ENCODE results near the gene CPS1.

Gene CPS1

DNA sequence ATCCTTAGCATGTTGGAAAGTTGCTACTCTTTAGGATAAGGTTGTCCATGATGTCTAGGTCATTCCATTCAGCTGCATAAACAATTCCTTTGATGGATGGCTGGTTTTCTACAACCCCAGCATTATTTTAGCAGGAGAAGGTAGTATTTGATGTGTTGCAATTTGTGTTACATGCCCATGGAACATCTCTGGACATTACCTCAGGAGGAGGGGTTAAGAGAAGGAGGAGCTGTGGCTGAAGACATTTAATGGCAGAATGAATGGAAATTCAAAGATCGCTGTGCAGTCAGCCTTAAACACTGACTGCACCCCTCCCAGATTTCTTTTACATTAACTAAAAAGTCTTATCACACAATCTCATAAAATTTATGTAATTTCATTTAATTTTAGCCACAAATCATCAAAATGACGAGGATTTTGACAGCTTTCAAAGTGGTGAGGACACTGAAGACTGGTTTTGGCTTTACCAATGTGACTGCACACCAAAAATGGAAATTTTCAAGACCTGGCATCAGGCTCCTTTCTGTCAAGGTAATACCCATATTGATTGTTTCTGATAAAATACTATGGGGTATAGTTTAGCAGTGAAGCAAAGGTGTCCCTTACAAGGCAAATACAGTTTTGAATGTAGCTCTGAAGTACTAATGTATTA is at the start of gene CPS1:
Gene CPS1, plus strand, starts transcription at position 271 of the 652 bp plus-strand sequence. Its CDS starts 135 bp downstream, at position 406.
- no peak for DNase-seq

DNA sequence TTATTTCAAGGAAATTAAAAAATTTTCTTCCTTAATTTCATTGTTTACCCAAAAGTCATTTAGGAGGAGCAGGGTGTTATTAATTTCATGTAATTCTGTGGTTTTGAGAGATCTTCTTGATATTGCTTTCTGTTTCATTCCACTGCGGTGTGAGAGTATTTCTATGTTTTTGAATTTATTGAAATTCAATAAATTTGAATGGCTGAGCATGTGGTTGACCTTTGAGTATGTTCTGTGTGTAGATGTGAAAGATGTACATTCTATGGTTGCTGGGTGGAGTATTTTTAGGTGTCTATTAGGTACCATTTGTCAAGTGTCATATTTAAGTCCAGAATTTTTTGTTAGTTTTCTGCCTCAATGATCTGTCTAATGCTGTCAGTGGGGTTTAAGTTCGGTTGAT is 40.5 kb upstream of the CPS1 start:
- no peak for DNase-seq

DNA sequence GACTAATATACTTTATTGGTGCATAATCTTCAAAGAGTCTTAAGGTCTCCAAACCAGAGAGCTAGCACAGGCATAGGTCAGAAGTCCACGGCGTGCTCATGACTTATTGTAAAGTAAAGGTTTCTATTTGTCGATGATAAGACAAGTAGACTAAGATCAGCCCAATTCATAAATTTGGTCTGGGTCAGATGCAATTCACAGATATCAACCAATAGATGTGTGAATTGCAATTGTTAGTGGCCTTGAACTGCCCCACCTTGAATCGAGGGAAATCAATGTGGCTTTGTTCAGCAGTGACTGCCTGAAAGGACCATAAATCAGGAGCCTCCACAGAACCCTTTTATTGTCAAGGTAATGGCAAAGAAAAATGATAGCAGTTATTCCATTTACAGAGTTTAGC is 39.1 kb upstream of the CPS1 start:
- DNase-seq = no peak

DNA sequence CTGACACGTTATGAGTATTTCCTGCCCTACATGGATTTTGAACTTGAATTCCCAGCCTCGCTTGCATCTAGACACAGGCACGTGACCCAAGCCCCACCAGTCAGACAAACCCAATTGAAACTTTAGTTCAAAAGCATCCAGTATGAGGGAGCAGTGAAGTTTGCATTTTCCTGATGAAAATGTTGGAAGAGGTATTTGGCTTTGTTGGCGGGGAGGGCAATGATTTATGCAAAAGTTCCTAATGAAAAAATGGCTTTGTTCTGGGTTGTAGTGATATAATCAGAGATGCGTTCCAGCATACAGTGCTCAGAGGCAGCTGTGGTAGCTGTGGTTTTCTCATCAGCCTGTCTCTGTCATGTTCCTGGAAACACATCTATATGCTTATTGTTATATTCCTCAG is 36.8 kb upstream of the CPS1 start:
- no peak for DNase-seq

DNA sequence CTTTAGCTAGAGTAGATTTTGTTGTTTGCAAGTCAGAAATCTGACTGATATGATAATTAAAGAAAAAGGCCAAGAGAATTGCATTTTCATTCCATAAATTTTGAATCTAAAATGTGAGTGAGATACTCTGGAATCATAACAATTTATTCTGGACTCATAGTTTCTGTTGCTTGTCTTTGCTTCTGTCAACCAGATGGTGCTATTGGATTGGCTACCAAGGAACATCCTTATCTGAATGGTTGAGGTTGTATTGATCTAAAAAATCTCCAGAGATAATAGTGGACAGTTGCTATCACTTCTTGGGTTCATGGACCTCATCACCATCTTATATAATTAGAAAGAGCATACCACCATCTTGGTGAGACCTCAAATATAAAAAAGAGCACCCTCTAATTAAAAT is 34.0 kb upstream of the CPS1 start:
- no peak for DNase-seq

DNA sequence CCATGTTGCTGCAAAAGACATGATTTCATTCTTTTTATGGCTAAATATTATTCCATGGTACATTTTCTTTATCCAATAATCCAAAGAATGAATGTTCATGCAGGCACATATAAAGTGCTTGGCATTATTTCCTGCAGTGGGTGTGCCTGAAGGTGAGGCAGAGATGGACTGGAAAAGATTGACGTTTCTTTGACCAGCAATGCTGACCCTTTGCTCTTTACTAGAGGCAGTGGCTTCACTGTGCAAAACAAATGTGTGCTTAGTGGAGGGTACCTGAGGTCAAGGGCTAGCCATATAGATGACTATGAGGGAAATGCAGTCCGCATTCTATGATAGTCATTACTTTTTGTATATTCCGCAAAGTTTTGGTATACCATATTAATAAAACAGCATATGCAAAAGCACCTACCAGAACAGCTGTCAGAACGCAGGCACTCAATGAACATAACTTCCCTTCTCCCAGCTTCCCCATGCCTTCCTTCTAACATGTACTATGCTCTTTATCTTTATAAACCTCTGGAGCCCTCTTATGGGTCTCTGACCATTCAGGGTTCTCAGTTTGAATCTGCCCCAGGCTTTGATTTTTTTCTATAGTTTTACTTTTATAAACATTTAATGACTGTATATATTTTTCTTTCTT is 32.6 kb upstream of the CPS1 start:
- no peak for DNase-seq

DNA sequence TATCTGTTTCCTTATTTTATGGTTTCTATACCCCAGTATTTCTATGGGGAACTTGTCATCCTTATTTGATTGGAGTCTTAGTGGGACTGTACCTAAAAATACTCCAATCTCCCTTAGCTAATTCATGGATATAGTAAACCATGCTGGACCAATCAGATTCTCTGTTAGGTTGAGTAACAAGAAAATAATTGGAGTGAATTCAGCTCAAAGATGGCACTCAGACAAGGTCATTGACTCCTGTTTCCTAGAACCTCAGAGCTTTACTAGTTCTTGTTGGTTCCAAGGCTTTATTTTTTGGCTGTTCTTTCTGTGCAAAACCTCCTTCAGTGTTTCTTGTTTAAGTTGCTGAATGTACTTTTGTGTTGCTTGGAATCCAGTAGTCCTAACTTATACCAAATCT is 31.9 kb upstream of the CPS1 start:
- no peak for DNase-seq

DNA sequence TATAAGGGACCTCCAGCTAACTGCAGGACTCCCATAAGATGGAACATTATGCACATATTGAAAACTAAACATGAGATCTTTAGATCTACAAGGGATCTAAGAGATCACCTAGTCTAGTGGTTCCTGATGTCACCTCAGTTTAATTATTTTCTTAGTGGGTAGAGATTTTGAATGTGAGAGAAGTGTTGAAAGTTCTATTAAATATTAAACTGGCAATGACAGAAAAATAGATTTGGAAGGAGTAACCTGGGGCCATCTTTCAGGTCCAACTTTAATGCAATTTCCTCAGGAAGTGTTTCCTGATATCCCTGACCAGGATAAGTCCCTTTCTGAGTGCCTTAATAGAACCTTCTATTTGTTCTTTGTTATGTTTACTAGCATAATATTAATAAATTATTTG is 29.1 kb upstream of the CPS1 start:
- DNase-seq = no peak

DNA sequence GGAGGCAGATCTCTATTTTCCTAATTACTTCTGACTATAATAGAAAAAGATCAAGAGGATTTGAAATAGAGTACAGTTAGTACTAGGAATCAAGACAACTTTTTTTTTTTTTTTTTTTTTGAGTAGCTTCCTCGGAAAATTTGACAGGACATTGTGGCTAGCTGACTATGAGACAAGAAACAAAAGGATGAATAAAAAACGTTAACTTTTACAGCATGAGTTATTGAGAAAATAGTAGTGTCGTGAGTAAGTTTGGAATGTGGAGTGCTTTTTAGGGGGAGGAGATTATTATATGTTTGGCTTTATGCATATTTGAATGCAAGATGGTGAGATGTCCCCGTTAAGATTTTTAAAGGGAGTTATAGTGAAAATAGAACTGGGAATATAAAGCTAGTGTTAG is 27.7 kb upstream of the CPS1 start:
- DNase-seq = no peak

DNA sequence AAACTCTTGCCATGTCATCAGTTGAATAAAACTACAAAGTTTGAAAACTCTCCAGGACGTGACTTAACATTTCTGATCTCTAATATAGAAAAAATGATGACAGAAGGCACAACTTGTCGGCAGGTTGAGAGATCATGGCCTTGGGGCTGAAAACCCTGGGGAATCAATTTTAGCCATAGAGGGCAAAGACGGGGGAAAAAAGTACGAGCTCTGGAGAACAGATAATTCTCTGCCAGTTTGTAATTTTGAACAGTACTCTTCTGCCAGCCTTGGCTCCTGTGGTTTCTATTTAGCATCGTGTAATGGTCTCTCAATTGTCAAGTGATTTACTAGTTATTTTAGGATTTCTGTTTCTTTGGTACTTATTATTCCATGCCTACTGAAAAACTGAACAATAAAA is 25.3 kb upstream of the CPS1 start:
- no peak for DNase-seq

DNA sequence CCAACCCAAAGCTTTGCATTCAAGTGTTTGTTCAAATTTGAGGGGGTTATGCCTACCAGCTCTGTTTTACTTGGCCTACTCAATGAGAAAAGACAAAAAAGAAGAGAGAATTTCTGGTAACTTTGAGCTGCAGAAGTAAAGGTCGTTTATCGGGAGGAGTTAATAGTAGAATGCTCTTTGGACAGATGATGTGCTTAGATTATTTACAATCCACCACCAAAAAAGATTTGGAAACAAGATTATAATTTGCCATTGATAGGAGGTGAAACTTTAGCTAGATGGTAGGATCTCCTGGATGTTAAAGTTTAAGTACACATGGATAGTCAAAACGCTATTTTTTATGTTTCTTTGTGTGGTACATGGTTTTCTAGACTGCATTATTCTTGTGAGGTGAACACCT is 24.9 kb upstream of the CPS1 start:
- DNase-seq = no peak

DNA sequence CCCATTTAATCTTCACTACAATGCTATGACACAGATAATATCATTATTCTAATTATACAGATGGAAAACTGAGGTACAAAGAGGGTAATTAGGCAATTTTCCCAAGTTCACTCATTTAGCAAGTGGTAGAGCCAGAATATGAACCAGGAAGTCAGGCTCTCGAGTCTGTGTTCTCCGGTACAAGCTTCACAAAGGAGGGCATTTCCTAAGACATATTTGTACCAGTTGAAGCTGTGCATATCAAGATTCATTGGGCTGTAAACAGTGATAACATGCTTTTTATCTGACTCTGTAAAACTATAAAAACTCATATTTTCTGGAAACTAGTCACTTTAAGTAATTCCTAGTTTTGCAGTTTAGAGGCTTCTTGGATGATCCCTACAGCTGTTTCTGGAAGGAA is 23.0 kb upstream of the CPS1 start:
- DNase-seq = no peak

DNA sequence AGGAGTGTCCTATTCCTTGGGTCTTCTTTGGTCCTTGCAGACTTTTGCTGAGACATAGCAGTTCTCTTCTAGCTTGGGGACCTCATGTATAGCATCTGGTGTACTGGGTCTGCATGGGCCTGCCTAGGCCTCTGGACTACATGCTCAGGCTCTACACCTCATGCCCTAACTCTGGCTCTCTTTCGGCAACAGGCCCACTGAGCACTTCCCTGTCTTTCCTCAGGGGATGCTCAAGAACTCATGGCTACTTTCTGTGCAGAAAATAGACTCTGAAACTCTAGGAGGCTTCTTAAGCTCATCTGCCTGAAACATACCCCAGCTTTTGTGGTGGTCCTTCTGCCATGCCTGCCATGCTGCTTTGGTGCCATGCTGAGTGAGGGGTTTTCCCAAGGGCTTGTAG is 21.5 kb upstream of the CPS1 start:
- DNase-seq = no peak

DNA sequence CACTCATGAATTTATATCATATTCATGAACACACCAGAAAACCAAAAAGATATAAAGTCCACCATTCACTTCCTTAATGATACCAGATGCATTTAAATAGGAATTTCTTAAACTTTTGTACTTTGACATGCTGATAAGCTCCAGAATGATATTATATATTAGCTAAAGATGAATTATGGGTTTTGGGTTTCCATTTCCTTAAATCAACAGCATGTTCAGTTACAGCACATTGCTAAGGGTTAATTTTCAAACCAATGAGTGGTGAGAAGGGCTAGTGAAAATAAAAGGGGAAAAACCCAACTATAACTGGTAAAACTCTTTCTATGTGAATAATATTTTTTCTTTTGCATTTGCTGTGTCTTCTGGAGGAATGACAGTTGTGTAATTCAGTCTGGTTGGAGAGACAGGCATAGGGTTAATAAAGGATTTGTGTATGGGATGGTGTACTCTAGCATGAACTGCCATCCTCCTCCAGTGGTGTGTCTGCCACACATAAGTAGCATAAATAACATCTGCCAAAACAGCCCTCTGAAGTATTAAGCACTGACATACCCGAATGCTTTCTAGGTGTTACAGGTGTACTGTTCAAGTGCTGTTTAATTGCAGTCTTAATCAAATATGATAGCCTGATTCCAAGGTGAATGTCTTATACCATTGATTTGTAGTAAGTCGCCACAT is 19.3 kb upstream of the CPS1 start:
- no peak for DNase-seq

DNA sequence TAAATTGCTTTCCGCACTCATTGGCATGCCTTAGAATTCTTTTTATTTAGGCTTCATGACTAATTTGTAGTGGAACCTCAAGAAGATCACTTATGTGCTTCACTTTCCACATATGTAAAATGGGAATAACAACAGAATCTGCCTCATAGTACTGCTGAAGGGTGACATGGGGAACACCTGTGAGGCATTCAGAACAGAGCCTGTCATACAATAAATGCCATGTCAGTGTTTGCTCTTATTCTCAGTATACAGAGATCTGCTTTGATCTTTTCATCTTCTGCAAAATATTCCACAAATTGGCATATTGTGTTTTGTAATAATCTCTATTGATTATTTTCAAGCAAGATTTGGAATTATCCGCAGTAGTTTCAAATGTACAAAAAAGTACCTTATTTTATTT is 17.4 kb upstream of the CPS1 start:
- no peak for DNase-seq

DNA sequence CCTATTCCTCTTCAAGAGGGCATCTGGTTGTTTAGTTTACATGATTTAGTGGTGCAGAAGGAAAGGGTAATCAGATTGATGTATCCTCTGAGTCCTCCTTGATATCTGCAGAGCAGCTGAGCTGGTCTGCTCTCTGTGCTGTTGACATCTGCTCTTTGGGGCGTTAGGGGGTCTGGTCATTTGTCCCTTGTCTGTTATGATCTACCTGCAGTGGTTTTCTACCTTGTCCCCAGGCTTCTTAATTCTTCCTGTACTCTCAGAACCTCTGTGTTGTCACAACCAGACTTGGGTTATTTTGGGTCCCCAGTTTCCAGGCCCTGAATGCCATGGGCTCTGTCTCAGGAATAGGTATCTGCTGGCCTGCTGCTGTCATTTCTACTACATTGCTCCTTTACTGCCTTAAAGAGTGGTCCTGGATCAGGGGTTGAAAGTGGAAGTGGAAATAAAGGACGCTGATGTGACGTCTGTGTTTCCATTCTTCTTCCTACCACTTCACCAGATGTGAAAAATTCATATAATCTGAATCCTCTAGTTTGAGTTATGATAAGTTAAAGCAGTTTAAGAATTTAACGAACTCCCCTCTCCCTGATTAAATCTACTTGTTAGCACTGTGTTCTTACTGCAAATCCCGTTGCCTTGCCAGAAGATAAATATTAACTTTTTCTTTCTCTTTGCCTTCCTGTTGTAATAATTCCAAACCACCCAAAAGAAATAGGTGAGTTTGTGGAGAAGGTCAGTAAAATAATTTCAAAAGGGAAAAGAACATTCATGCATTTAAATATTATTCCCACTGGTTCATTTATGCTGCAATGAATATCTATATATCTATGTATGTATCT is 16.6 kb upstream of the CPS1 start:
- no peak for DNase-seq

DNA sequence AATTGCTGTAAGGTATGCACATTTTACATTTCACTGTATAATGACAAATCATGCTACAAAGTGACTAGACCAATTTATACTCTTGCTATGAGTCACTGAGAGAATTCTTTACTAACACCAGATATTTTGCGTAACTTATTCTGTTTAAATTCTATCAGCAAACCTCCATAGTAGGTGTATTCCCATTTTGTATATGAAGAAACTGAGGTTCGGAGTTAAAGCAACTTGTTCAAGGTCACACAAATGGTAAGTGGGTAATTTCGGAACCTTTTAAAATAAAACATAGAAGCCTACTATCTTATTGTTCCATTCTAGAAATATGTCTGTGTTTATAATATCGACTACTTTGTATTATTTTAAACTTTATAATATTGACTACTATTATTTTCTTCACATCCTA is 15.9 kb upstream of the CPS1 start:
- no peak for DNase-seq

DNA sequence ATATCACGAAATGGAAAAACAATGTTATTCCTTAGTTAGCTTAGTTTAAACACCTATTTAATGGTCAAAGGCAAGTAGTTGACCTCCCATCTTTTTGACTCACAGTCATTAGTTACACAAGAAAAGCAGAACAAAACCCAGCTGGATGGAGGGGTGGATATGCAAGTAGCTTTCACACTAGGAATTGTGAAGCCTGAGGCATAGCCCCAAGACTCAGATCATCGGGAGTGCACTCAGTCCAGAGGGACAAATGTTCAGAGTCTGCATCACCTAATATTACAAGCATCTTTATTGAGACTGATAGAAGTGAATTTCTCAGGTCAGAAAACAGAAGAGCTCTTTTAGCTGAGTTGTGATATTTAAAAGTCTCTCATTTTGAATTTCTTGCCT is 15.5 kb upstream of the CPS1 start:
- no peak for DNase-seq

DNA sequence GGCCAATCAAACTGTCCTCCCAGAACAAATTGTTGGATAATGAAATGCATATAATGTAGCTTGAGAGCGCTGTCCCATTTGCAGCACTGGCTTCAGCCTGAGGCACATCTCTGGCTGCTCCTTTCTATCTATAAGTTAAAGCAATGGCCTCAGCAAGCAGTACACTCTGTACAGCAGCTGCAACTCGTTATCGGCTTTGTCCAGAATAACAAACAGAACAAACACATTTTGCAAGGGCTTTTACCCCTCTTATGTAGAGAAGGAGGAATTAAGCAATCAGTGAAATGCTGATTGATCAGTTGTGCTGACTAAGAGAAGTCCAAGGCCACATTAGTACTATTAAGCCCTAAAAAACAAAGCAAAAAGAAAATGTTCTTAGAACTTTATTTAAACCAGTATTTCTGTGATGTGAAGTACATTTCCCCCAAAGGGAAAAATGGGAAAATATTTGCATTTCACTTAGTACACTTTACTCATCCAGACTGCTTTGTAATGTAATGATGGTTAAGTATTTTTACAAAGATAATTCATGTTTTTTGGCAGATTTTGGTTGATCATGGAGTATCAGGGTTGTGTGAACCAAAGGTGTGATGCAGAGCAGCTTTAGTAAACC is 15.0 kb upstream of the CPS1 start:
- no peak for DNase-seq

DNA sequence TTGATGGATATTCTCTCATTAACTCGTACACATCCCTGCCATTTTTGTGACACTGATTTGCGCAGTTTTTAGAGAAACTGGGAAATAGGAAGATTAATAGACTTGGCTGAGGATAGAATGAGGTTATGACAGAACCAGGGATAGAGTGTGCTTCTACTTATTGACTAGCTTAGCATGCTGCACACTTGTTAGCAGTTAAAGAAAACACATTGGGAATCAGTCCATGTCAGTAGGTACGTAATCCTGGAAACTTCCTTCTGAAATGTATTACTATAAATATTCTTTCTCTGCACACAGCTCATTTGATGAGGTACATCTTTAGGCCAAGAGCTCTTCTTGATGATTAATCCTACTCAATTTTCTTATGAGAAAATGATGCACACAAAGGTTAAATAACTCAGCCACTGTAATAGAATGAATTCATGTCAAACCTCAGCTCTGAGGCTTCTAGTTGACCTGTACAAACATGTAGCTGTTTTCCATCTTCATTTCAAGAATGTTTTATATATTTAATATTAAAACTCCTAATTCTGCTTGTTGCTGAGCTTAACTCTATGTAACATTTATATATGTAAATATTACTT is 12.3 kb upstream of the CPS1 start:
- DNase-seq = no peak

DNA sequence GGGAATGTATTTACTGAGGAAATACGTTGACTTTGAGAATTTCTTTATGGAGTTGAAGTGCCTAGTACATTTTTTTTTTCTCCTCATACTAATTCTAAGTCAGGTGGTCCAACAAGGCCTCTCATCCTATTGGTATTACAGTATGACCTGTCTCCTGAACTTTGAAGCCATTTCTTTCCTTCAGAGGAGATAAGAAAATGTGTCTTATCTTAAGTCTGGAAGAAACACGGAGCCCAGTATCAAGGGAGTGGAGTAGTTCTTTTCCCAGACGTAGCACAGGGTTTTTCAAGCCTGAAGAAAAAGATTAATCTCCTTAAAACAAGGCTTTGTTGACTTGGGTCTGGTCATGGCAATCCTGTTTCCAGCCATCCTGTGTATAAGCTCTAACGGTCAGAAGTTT is 11.6 kb upstream of the CPS1 start:
- DNase-seq = no peak

DNA sequence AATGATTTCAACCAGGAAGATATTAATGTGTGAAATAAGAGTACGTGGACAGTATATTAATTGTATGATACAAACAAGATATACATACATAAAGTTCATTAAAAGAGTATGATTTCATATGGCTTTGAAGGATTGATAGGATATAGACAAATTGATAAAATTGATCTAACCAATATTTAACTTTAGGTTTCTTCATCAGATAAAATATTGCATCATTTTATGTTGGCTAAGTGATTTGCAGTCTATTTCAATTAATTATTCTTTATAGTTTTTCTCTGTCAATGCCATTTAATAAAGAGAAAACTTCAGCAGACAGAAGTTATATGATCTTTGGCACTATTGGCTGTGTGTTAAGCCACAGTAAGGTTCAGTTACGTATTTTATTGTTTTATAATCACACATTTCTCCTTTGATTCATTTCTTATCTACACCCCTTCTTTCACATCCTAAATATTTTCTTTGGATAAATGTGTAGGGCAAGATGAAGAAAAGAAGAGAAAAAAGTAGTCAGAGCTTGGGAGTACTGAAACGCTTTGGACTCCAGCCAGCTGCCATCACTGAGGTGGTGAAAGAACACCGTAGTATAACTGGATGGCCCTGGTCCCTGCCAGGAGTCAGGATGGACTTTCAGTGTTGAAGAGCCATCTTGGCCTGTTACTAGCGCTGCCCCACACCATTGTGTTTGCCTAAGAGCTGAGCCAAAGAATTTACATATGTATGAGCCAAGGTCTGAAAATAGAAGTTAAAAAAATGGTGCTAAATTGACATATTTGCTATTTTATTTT is 9.8 kb upstream of the CPS1 start:
- DNase-seq = no peak

All from activated CD4-positive, alpha-beta T cell treated with anti-CD3 and anti-CD28 coated beads, Interleukin-2, amount 50 U/mL, for 1 hour (primary cell).